A549 (cell line): ENCODE data around the gene SHBG.

Experiments used
- BHLHE40 ChIP-seq: IDR thresholded peaks from 2 replicates; pipeline ENCODE4 v1.6.1; 2012; ENCODE audit warnings: low read depth, low read length, inconsistent platforms
- EP300 ChIP-seq, 2 experiments: fragments of >200 bp; sonication (Bioruptor Twin); formaldehyde crosslinking; IDR thresholded peaks; 2 replicates in 1 of 2; 3 replicates in 1 of 2; pipeline ENCODE4 v1.6.1; 2016 to 2017
- MAZ ChIP-seq: fragments of 150-350 bp; IDR thresholded peaks from 2 replicates; pipeline ENCODE4 v1.6.1; 2014; ENCODE audit warnings: antibody characterized with exemption, low read depth, low read length, borderline replicate concordance
- POLR2A ChIP-seq: IDR thresholded peaks from 2 replicates; pipeline ENCODE4 v1.6.1; 2012; ENCODE audit warnings: mild to moderate bottlenecking, low read length
- RNF2 ChIP-seq: fragments of 200-600 bp; sonication (generic); IDR thresholded peaks from 2 replicates; pipeline ENCODE4 v1.6.1; 2016; ENCODE audit warnings: low read depth, mild to moderate bottlenecking, antibody characterized with exemption, moderate library complexity, borderline replicate concordance
- TFCP2L1 ChIP-seq: fragments of 250-450 bp; sonication (Bioruptor Pico); IDR thresholded peaks from 2 replicates; pipeline ENCODE4 v1.5.0; 2021; ENCODE audit warnings: mild to moderate bottlenecking
- TF ChIP-seq, protein P1 (sequence below): fragments of >200 bp; sonication (Bioruptor Twin); formaldehyde crosslinking; IDR thresholded peaks from 3 replicates; pipeline ENCODE4 v1.5.1; 2016

DNA sequence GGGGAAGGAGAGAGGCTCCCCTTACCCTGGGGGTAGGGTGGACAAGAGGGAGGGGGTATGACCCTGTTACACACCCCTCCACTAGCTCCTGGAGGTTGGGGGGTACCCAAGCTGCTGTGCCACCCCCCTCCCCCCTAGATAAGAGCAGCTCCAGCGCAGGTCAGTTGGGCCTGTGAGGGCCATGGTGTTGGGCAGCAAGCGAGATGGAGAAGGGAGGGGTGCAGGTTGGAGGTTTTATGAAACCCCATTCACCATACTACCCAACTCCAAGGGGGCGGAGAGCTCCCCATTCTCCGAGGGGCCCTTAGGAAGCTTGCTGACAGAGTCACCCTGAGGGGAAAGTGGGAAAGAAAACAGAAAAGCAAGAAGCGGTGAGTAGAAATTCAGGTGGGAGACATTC is 38.3 kb upstream of the SHBG start:
- TF ChIP-seq RNF2: no peak
- TF ChIP-seq MAZ: no peak
- no peak for TF ChIP-seq TFCP2L1
- TF ChIP-seq POLR2A: no peak
- no peak for TF ChIP-seq EP300 (IDR thresholded peaks at IDR 0.05)
- no peak for TF ChIP-seq BHLHE40
- TF ChIP-seq, protein P1, sequence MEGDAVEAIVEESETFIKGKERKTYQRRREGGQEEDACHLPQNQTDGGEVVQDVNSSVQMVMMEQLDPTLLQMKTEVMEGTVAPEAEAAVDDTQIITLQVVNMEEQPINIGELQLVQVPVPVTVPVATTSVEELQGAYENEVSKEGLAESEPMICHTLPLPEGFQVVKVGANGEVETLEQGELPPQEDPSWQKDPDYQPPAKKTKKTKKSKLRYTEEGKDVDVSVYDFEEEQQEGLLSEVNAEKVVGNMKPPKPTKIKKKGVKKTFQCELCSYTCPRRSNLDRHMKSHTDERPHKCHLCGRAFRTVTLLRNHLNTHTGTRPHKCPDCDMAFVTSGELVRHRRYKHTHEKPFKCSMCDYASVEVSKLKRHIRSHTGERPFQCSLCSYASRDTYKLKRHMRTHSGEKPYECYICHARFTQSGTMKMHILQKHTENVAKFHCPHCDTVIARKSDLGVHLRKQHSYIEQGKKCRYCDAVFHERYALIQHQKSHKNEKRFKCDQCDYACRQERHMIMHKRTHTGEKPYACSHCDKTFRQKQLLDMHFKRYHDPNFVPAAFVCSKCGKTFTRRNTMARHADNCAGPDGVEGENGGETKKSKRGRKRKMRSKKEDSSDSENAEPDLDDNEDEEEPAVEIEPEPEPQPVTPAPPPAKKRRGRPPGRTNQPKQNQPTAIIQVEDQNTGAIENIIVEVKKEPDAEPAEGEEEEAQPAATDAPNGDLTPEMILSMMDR: no peak
